Measurements from ENCODE around the gene TBC1D14.
"Not testable (repeated sequence)": the region's sequence is repeated elsewhere in the genome, so short reads cannot be mapped to it uniquely, and the experiment has no call there.

TBC1D14 gene

GRCh38 chr4:6974138-6974848 is 64.7 kb downstream of the TBC1D14 start:
- DNase-seq: peak; percentile 81 to 85

GRCh38 chr4:6977846-6978245 is 68.2 kb downstream of the TBC1D14 start:
- DNase-seq: not testable (repeated sequence)

GRCh38 chr4:6983544-6984142 is 74.0 kb downstream of the TBC1D14 start:
- no peak for DNase-seq

GRCh38 chr4:6984612-6985425 is 75.2 kb downstream of the TBC1D14 start:
- DNase-seq: peak in 1 of 2 donors; percentile 8

- no peak for DNase-seq
Measured at GRCh38 chr4:6986072-6986780, 76.6 kb downstream of the TBC1D14 start.

GRCh38 chr4:6986781-6987587 is 77.4 kb downstream of the TBC1D14 start:
- peak; percentile 93 to 95 for DNase-seq

GRCh38 chr4:6987588-6987961 is 77.9 kb downstream of the TBC1D14 start:
- no peak for DNase-seq

GRCh38 chr4:6988016-6988715 is 78.5 kb downstream of the TBC1D14 start:
- no peak for DNase-seq

- no peak for DNase-seq
Measured at GRCh38 chr4:6989331-6989923, 79.8 kb downstream of the TBC1D14 start.

GRCh38 chr4:6990661-6991060 is 81.0 kb downstream of the TBC1D14 start:
- DNase-seq: no peak

GRCh38 chr4:6991249-6991648 is 81.6 kb downstream of the TBC1D14 start:
- DNase-seq: no peak

GRCh38 chr4:6991771-6992557 is 82.3 kb downstream of the TBC1D14 start:
- no peak for DNase-seq

GRCh38 chr4:6992728-6993677 is 83.4 kb downstream of the TBC1D14 start:
- no peak for DNase-seq

- no peak for DNase-seq
Measured at GRCh38 chr4:6996481-6996880, 86.9 kb downstream of the TBC1D14 start.

GRCh38 chr4:6999172-7000086 is 89.8 kb downstream of the TBC1D14 start:
- peak; percentile 44 to 46 for DNase-seq

- no peak for DNase-seq
Measured at GRCh38 chr4:7000421-7001176, 91.0 kb downstream of the TBC1D14 start.

GRCh38 chr4:7001271-7001670 is 91.6 kb downstream of the TBC1D14 start:
- no peak for DNase-seq
